ENCODE measurements around the gene CERS6.
"Not testable (repeated sequence)": the region's sequence is repeated elsewhere in the genome, so short reads cannot be mapped to it uniquely, and the experiment has no call there.

DNA sequence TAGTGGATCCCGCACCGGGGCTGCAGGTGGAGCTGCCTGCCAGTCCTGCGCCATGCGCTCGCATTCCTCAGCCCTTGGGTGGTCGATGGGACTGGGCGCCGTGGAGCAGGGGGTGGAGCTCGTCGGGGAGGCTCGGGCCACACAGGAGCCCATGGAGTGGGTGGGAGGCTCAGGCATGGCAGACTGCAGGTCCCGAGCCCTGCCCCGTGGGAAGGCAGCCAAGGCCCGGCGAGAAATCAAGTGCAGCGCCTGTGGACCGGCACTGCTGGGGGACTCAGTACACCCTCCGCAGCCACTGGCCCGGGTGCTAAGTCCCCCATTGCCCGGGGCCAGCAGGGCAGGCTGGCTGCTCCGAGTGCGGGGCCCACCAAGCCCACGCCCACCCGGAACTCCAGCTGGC, 201.3 kb downstream of the CERS6 start:
- TF ChIP-seq BCL11A (tag by site-specific recombination; IDR thresholded peaks at IDR 0.05; ENCODE audit: low read depth); ZNF274 (IDR thresholded peaks at IDR 0.05; ENCODE audit: low read length); ZNF274 (tag by site-specific recombination; IDR thresholded peaks at IDR 0.05; ENCODE audit: borderline replicate concordance): not testable (repeated sequence)
- TF ChIP-seq, protein P1, sequence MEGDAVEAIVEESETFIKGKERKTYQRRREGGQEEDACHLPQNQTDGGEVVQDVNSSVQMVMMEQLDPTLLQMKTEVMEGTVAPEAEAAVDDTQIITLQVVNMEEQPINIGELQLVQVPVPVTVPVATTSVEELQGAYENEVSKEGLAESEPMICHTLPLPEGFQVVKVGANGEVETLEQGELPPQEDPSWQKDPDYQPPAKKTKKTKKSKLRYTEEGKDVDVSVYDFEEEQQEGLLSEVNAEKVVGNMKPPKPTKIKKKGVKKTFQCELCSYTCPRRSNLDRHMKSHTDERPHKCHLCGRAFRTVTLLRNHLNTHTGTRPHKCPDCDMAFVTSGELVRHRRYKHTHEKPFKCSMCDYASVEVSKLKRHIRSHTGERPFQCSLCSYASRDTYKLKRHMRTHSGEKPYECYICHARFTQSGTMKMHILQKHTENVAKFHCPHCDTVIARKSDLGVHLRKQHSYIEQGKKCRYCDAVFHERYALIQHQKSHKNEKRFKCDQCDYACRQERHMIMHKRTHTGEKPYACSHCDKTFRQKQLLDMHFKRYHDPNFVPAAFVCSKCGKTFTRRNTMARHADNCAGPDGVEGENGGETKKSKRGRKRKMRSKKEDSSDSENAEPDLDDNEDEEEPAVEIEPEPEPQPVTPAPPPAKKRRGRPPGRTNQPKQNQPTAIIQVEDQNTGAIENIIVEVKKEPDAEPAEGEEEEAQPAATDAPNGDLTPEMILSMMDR (tag by site-specific recombination; IDR thresholded peaks at IDR 0.05), result not testable (repeated sequence)
